ENCODE data around the gene GSE1.

DNA sequence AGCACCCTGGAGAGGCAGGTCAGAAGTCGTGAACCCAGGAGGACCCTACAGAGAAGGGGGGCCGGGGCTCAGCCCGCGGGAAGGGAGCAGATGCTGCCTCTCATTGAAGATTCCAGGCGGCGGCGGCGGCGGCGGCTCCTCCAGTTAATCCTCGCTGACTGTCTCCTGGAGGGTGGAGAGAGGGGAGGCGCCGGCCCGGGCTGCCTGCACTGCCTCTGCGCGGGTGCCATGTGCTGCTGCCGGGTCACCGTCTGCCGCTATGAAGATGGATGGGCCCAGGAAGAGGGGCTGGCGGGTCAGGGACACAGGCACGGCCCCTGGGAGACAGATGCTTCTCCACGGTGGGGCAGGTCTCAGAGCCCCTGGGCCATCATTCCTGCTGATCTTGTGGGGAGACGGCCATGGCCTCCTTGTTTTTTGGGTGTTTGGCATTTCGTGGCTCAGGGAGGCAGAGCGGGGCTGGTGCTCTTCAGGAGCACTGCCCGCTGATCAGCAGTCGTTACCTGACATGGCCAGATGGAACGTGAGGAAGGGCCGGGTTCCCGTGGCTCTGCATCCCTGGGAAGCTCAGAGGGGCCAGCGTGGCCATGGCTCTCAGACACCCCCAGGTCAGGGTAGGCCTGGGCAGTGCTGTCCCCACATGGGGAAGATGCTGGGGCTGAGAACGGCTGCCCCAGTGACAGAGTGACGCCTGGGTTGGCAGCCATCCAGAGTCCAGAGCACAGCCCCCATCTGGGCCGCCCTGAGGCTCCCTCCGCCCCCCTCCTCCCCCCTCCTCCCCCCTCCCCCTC lies 39.5 kb downstream of the GSE1 start:
- TF ChIP-seq POLR2AphosphoS5 (IDR thresholded peaks at IDR 0.05) = no peak
- TF ChIP-seq, protein P1, sequence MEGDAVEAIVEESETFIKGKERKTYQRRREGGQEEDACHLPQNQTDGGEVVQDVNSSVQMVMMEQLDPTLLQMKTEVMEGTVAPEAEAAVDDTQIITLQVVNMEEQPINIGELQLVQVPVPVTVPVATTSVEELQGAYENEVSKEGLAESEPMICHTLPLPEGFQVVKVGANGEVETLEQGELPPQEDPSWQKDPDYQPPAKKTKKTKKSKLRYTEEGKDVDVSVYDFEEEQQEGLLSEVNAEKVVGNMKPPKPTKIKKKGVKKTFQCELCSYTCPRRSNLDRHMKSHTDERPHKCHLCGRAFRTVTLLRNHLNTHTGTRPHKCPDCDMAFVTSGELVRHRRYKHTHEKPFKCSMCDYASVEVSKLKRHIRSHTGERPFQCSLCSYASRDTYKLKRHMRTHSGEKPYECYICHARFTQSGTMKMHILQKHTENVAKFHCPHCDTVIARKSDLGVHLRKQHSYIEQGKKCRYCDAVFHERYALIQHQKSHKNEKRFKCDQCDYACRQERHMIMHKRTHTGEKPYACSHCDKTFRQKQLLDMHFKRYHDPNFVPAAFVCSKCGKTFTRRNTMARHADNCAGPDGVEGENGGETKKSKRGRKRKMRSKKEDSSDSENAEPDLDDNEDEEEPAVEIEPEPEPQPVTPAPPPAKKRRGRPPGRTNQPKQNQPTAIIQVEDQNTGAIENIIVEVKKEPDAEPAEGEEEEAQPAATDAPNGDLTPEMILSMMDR (IDR thresholded peaks at IDR 0.05) = no peak
